Myometrial cell (primary cell): ENCODE results near the gene NLRC4. TPM values are rescaled to one million over a fixed set of nuclear protein-coding genes. Genes with fewer than 3 reads are reported as not detected.

Experiments used
- total RNA-seq: library from RNA; depleted of rRNA; stranded (reverse); fragments of >200 nt; gene quantifications from 2 replicates; pipeline ENCODE4 v1.2.3, GENCODE V29; 2015

NLRC4 gene
- not detected in 2 replicates for total RNA-seq

GRCh38 chr2:32264422-32265105 is at the start of gene NLRC4:
NLRC4 (minus strand) TSS chr2:32264886; CDS start chr2:32256775, 8,111 bp downstream.

GRCh38 chr2:32277674-32278477 is 13.2 kb upstream of the NLRC4 start, which contains the start of gene YIPF4:
YIPF4 (plus strand) TSS chr2:32277904; CDS start chr2:32278156, 252 bp downstream.

Other genes starting within 250 kb of the NLRC4 start
- 122 and 129 TPM in 2 replicates for gene DPY30, start 225.1 kb downstream of the NLRC4 start, total RNA-seq
- gene SPAST, start 201.3 kb downstream of the NLRC4 start, total RNA-seq = 15.9 and 19.3 TPM in 2 replicates
- gene SLC30A6, start 99.0 kb downstream of the NLRC4 start, total RNA-seq = 17.0 and 17.2 TPM in 2 replicates
- 17.3 and 34.0 TPM in 2 replicates for gene YIPF4, start 13.0 kb upstream of the NLRC4 start, total RNA-seq
- gene BIRC6, start 92.1 kb upstream of the NLRC4 start, total RNA-seq = 37.5 and 55.6 TPM in 2 replicates